A549 (cell line): ENCODE data around the gene PARP1. TPM values are rescaled to one million over a fixed set of nuclear protein-coding genes. Genes with fewer than 3 reads are reported as not detected.

Source experiments
- ATAC-seq, 2 experiments: fragments of 200-7000 bp in 1 of 2; fragments of >200 bp in 1 of 2; cut with Nextera tagmentation in 1 of 2; cut with Tn5 transposase in 1 of 2; 3 replicates each; pipeline versions ENCODE4 v1.8.0 to v1.9.1; 2018 to 2020; ENCODE audit warnings: mild to moderate bottlenecking in 1 of 2, moderate library complexity in 1 of 2
- CTCF ChIA-PET: fragments of 300-600 bp; sonication (Branson Sonifier 250); formaldehyde crosslinking; extraction: SDS; loops from one replicate; lab custom pipeline; 2021; ENCODE audit warnings: antibody characterized with exemption, inconsistent platforms; lab: Yijun Ruan, JAX
- POLR2A ChIA-PET: fragments of 350-600 bp; formaldehyde crosslinking; extraction: SDS; loops from one replicate; lab custom pipeline; 2021; ENCODE audit warnings: antibody characterized with exemption, inconsistent platforms; lab: Yijun Ruan, JAX
- DNase-seq, 2 experiments: peaks; one replicate each; pipeline versions ENCODE4 v3.0.0 to v3.0.0-alpha.2; 2011 to 2016; ENCODE audit warnings: low read depth in 1 of 2, low spot score in 1 of 2
- FAIRE-seq: peaks from 2 replicates; lab custom pipeline; 2011; peaks lifted over from hg19 to GRCh38; lab: Jason Lieb, UNC
- H3K27ac ChIP-seq, 2 experiments: fragments of >200 bp; sonication (Bioruptor Twin); formaldehyde crosslinking; 3 replicates each; pipeline ENCODE4 v1.5.1; 2016 to 2017
- H3K4me1 ChIP-seq: fragments of >200 bp; sonication (Bioruptor Twin); formaldehyde crosslinking; 3 replicates; pipeline ENCODE4 v1.6.1; 2016
- H3K4me2 ChIP-seq: fragments of >200 bp; sonication (Bioruptor Twin); formaldehyde crosslinking; 3 replicates; pipeline ENCODE4 v1.6.1; 2016
- H3K4me3 ChIP-seq: fragments of >200 bp; sonication (Bioruptor Twin); formaldehyde crosslinking; 3 replicates; pipeline ENCODE4 v1.5.1; 2016
- H3K9me3 ChIP-seq: fragments of >200 bp; sonication (Bioruptor Twin); formaldehyde crosslinking; 3 replicates; pipeline ENCODE4 v1.6.1; 2016
- ATOH8 ChIP-seq: fragments of 250-450 bp; sonication (Bioruptor Pico); IDR thresholded peaks from 2 replicates; pipeline ENCODE4 v1.5.0; 2020; ENCODE audit warnings: low read depth, mild to moderate bottlenecking, moderate library complexity
- BCL3 ChIP-seq: fragments of >200 bp; sonication (Bioruptor Twin); formaldehyde crosslinking; IDR thresholded peaks from 3 replicates; pipeline ENCODE4 v1.6.1; 2016
- CBX8 ChIP-seq: fragments of 200-600 bp; sonication (generic); IDR thresholded peaks from 2 replicates; pipeline ENCODE4 v1.6.1; 2016
- CHD2 ChIP-seq: fragments of 150-350 bp; IDR thresholded peaks from 2 replicates; pipeline ENCODE4 v1.6.1; 2014; ENCODE audit warnings: low read length; ENCODE audit not compliant: partially characterized antibody
- EHMT2 ChIP-seq: fragments of 200-600 bp; sonication (generic); IDR thresholded peaks from 2 replicates; pipeline ENCODE4 v1.6.1; 2016; ENCODE audit warnings: antibody characterized with exemption, low read depth, mild to moderate bottlenecking, moderate library complexity
- ELK1 ChIP-seq: fragments of 150-350 bp; IDR thresholded peaks from 2 replicates; pipeline ENCODE4 v1.6.1; 2014; ENCODE audit warnings: low read depth, mild to moderate bottlenecking, low read length
- FOSL2 ChIP-seq, 2 experiments: fragments of 450-650 bp in 1 of 2; fragments of >200 bp in 1 of 2; sonication (Bioruptor Twin) in 1 of 2; formaldehyde crosslinking; IDR thresholded peaks; 2 replicates each; pipeline versions ENCODE4 v1.5.0 to v1.6.1; 2016 to 2020; ENCODE audit warnings: mild to moderate bottlenecking in 1 of 2, moderate library complexity in 1 of 2
- GATA3 ChIP-seq: IDR thresholded peaks from 2 replicates; pipeline ENCODE4 v1.6.1; 2012; ENCODE audit warnings: borderline replicate concordance
- HDAC2 ChIP-seq: fragments of 200-600 bp; sonication (generic); IDR thresholded peaks from 2 replicates; pipeline ENCODE4 v1.6.1; 2016
- HEYL ChIP-seq: fragments of 250-450 bp; sonication (Bioruptor Pico); IDR thresholded peaks from 2 replicates; pipeline ENCODE4 v1.8.0; 2021; ENCODE audit warnings: mild to moderate bottlenecking, moderate library complexity
- KDM1A ChIP-seq: fragments of 200-600 bp; sonication (generic); IDR thresholded peaks from 2 replicates; pipeline ENCODE4 v1.6.1; 2016; ENCODE audit warnings: low read depth, mild to moderate bottlenecking
- MAFK ChIP-seq: fragments of 450-650 bp; IDR thresholded peaks from 2 replicates; pipeline ENCODE4 v1.6.1; 2014; ENCODE audit not compliant: partially characterized antibody
- MAX ChIP-seq: IDR thresholded peaks from 2 replicates; pipeline ENCODE4 v1.6.1; 2012
- RARB ChIP-seq: fragments of 250-450 bp; sonication (Bioruptor Pico); IDR thresholded peaks from 2 replicates; pipeline ENCODE4 v1.8.0; 2021; ENCODE audit warnings: mild to moderate bottlenecking, moderate library complexity
- RCOR1 ChIP-seq: fragments of 150-350 bp; IDR thresholded peaks from 2 replicates; pipeline ENCODE4 v1.6.1; 2014; ENCODE audit warnings: antibody characterized with exemption, low read length, low read depth
- REST ChIP-seq: fragments of 200-600 bp; sonication (generic); IDR thresholded peaks from 2 replicates; pipeline ENCODE4 v1.6.1; 2016; ENCODE audit warnings: antibody characterized with exemption, mild to moderate bottlenecking, moderate library complexity
- TFCP2L1 ChIP-seq: fragments of 250-450 bp; sonication (Bioruptor Pico); IDR thresholded peaks from 2 replicates; pipeline ENCODE4 v1.5.0; 2021; ENCODE audit warnings: mild to moderate bottlenecking
- USF2 ChIP-seq: fragments of 450-650 bp; IDR thresholded peaks from 2 replicates; pipeline ENCODE4 v1.6.1; 2014; ENCODE audit warnings: antibody characterized with exemption
- ZNF302 ChIP-seq: fragments of 250-450 bp; sonication (Bioruptor Pico); IDR thresholded peaks from 2 replicates; pipeline ENCODE4 v1.9.0; 2021; ENCODE audit warnings: inconsistent platforms, mild to moderate bottlenecking, moderate library complexity
- WGBS: methylation state at CpG from one replicate; pipeline ENCODE4 v1.1.6; 2017; ENCODE audit errors: missing lambda C conversion rate; 5-methylcytosine and 5-hydroxymethylcytosine counted together
- polyA plus RNA-seq, 4 experiments: library from polyadenylated mRNA; depleted of rRNA in 3 of 4; stranded (reverse); fragments of >200 nt; fragmentation: RNase III in 1 of 4; extraction: RNeasy Plus Mini Kit Qiagen cat#74134 plus additional on column Dnase treatment in 1 of 4; gene quantifications; 2 replicates in 3 of 4; 3 replicates in 1 of 4; pipeline ENCODE4 v1.2.3, GENCODE V29; 2011 to 2017

PARP1 gene
- polyA plus RNA-seq, 2 of the 4 experiments (the other 2 are of a cell fraction), result 125 to 134 TPM

- DNase-seq, result no peak
- POLR2A ChIA-PET, result no interaction called here
- FAIRE-seq, result no peak
- ATAC-seq, result peak in 1 of 2 experiments; percentile 53; a peak in 3 of 6 replicates
- TF ChIP-seq RCOR1 (no peak), HEYL (CRISPR knock-in tag) (no peak)
- H3K4me3 ChIP-seq, result no peak overlapping the region
- no peak overlapping the region for H3K27ac ChIP-seq
- no peaks in the 10 kb centered on the region for H3K4me1 ChIP-seq
- CTCF ChIA-PET, result interaction anchor here (0.6 to 1.9 kb wide), 3 partner anchors 11 to 37 kb away, joined by 3 to 5 read pairs (median 4); no protein-coding TSS in a partner anchor
- H3K4me2 ChIP-seq, result no peak overlapping the region
- H3K9me3 ChIP-seq, result no peaks in the 10 kb centered on the region
- WGBS, result 56% methylated on average over 2 of the region's 2 CpGs
Observed at GRCh38 chr1:226444901-226445300, 37.0 kb upstream of the PARP1 start.

GRCh38 chr1:226443439-226443838 lies 35.5 kb upstream of the PARP1 start:
- TF ChIP-seq RARB (CRISPR knock-in tag), result no peak
- TF ChIP-seq CHD2, result no peak
- TF ChIP-seq HDAC2, result no peak
- no peak for TF ChIP-seq EHMT2
- TF ChIP-seq USF2, result no peak
- no peak for TF ChIP-seq CBX8
- TF ChIP-seq ELK1, result no peak
- no peak for TF ChIP-seq TFCP2L1 (CRISPR knock-in tag)
- TF ChIP-seq ATOH8 (CRISPR knock-in tag), result no peak
- no peak for TF ChIP-seq ZNF302 (CRISPR knock-in tag)
- TF ChIP-seq BCL3, result no peak
- no peak for TF ChIP-seq KDM1A
- peak in 1 of 2 experiments; percentile 16 for DNase-seq
- Histone ChIP-seq H3K9me3 (no peaks in the 10 kb centered on the region), H3K4me1 (no peaks in the 10 kb centered on the region), H3K4me2 (no peak overlapping the region), H3K27ac (no peak overlapping the region), H3K4me3 (no peak overlapping the region)
- FAIRE-seq, result no peak
- WGBS, result 39% methylated on average over 3 of the region's 3 CpGs
- ATAC-seq, result peak; percentile 52 to 56
- ChIA-PET CTCF (interaction anchor here (1.3 to 1.9 kb wide), 2 partner anchors 13 to 19 kb away, joined by 4 to 5 read pairs; no protein-coding TSS in a partner anchor), POLR2A (no interaction called here)

- no peak for TF ChIP-seq MAX
- TF ChIP-seq GATA3, result no peak
- TF ChIP-seq FOSL2 (IDR thresholded peaks at IDR 0.05), result no peak
- TF ChIP-seq FOSL2 (CRISPR knock-in tag; IDR thresholded peaks at IDR 0.05), result no peak
- peak; percentile 57 for TF ChIP-seq MAFK
- no peak for TF ChIP-seq REST
- TF ChIP-seq, all 56 proteins: peak for 1
- no peak overlapping the region for H3K4me2 ChIP-seq
- no peaks in the 10 kb centered on the region for H3K9me3 ChIP-seq
- 74% methylated on average over 6 of the region's 6 CpGs for WGBS
- no peaks in the 10 kb centered on the region for H3K4me1 ChIP-seq
- no peak overlapping the region for H3K27ac ChIP-seq
- no peak for ATAC-seq
- ChIA-PET POLR2A (no interaction called here), CTCF (interaction anchor here (1.9 kb wide), 2 partner anchors 18 to 34 kb away, joined by 5 read pairs; partner anchors contain the start of gene PARP1)
- no peak for FAIRE-seq
- no peak overlapping the region for H3K4me3 ChIP-seq
- DNase-seq, result no peak
Observed at GRCh38 chr1:226443033-226443432, 35.1 kb upstream of the PARP1 start.
